Lower lobe of right lung (tissue), 2 donors: ENCODE data around the gene HMOX1. TPM values are rescaled to one million over a fixed set of nuclear protein-coding genes. Genes with fewer than 3 reads are reported as not detected.

Experiments used
- ATAC-seq, 2 donors: fragments of 200-7000 bp; cut with Tn5 transposase; one replicate each; pipeline ENCODE4 v1.9.1; 2020 to 2022; ENCODE audit warnings: mild to moderate bottlenecking in 2 of 2, moderate library complexity in 2 of 2
- DNase-seq: peaks from one replicate; pipeline ENCODE4 v3.0.0-alpha.2; 2020
- H3K27ac ChIP-seq: fragments of 200-600 bp; one replicate; pipeline ENCODE4 v1.8.0; 2022
- H3K27me3 ChIP-seq: fragments of 200-600 bp; one replicate; pipeline ENCODE4 v1.8.0; 2022; ENCODE audit warnings: low read depth
- H3K36me3 ChIP-seq: fragments of 200-600 bp; one replicate; pipeline ENCODE4 v1.8.0; 2022; ENCODE audit warnings: mild to moderate bottlenecking
- H3K4me1 ChIP-seq: fragments of 200-600 bp; one replicate; pipeline ENCODE4 v1.8.0; 2022
- H3K4me3 ChIP-seq: fragments of 200-600 bp; one replicate; pipeline ENCODE4 v1.8.0; 2022; ENCODE audit warnings: mild to moderate bottlenecking
- H3K9me3 ChIP-seq: fragments of 200-600 bp; one replicate; pipeline ENCODE4 v1.8.0; 2022
- intact Hi-C: fragments of 100-400 bp; cut with DNase I; formaldehyde crosslinking; loops from one replicate; pipeline ENCODE4 v1.11.0; 2022
- total RNA-seq: library from RNA; stranded (reverse); fragmentation: NEBNext Ultra II Directional; extraction: Animal tissue kit (Norgen Biotek cat#: 25700); gene quantifications from one replicate; pipeline ENCODE4 v1.2.1, GENCODE V29; 2021
- TF ChIP-seq, protein P1 (sequence below): fragments of 200-600 bp; IDR thresholded peaks from one replicate; pipeline ENCODE4 v1.8.0; 2022; ENCODE audit warnings: antibody characterized with exemption, mild to moderate bottlenecking
- donor health status: DM: no; HTN: yes; CAD: no; lungs with severe emphysema.

HMOX1 gene
- total RNA-seq, 1 donor from 2014 or later: 68.3 TPM

GRCh38 chr22:35335936-35336781 lies 44.7 kb upstream of the HMOX1 start:
- Histone ChIP-seq H3K27me3 (no peaks in the 10 kb centered on the region), H3K9me3 (no peaks in the 10 kb centered on the region), H3K36me3 (peaks cover 98% of the 10 kb centered on the region), H3K27ac (no peak overlapping the region), H3K4me1 (peaks cover under 1% of the 10 kb centered on the region), H3K4me3 (no peak overlapping the region)
- peak in 1 of 2 donors; percentile 15 for ATAC-seq
- intact Hi-C loops: no loop called here
- TF ChIP-seq, protein P1, sequence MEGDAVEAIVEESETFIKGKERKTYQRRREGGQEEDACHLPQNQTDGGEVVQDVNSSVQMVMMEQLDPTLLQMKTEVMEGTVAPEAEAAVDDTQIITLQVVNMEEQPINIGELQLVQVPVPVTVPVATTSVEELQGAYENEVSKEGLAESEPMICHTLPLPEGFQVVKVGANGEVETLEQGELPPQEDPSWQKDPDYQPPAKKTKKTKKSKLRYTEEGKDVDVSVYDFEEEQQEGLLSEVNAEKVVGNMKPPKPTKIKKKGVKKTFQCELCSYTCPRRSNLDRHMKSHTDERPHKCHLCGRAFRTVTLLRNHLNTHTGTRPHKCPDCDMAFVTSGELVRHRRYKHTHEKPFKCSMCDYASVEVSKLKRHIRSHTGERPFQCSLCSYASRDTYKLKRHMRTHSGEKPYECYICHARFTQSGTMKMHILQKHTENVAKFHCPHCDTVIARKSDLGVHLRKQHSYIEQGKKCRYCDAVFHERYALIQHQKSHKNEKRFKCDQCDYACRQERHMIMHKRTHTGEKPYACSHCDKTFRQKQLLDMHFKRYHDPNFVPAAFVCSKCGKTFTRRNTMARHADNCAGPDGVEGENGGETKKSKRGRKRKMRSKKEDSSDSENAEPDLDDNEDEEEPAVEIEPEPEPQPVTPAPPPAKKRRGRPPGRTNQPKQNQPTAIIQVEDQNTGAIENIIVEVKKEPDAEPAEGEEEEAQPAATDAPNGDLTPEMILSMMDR: no peak
- no peak for DNase-seq

DNA sequence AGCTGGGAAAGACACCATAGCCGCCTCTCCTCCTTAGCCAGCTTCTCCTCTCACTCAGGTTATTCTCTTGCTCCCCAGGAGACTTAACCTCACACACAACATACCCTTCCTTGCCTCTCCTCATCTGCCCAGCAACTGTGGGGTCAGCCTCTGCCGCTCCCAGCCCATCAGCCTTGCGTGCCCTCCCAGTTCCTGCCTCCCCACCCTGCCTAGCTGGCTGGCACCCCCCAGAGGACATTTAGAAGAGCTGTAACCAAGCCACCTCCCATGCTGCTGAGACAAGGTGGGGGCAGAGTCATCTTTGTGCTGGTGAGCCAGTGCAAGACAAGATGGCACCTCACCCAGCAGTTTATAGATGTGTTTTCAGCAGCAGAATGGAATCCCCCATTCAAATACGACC lies 43.0 kb upstream of the HMOX1 start:
- no peaks in the 10 kb centered on the region for H3K9me3 ChIP-seq
- intact Hi-C loops: no loop called here
- H3K27me3 ChIP-seq: no peaks in the 10 kb centered on the region
- no peak overlapping the region for H3K27ac ChIP-seq
- DNase-seq (no peak), ATAC-seq (no peak)
- H3K4me1 ChIP-seq: no peaks in the 10 kb centered on the region
- H3K36me3 ChIP-seq: peaks cover 93% of the 10 kb centered on the region
- TF ChIP-seq, protein P1: no peak
- no peak overlapping the region for H3K4me3 ChIP-seq

GRCh38 chr22:35341090-35341874 lies 39.6 kb upstream of the HMOX1 start:
- Histone ChIP-seq H3K4me1 (no peaks in the 10 kb centered on the region), H3K9me3 (no peaks in the 10 kb centered on the region), H3K27ac (no peak overlapping the region), H3K36me3 (peaks cover 83% of the 10 kb centered on the region), H3K27me3 (no peaks in the 10 kb centered on the region), H3K4me3 (no peak overlapping the region)
- DNase-seq (no peak), ATAC-seq (no peak)
- intact Hi-C loops: no loop called here
- TF ChIP-seq, protein P1: no peak

GRCh38 chr22:35342390-35342789 lies 38.5 kb upstream of the HMOX1 start:
- Histone ChIP-seq H3K27me3 (no peaks in the 10 kb centered on the region), H3K9me3 (no peaks in the 10 kb centered on the region), H3K27ac (no peak overlapping the region), H3K36me3 (peaks cover 83% of the 10 kb centered on the region), H3K4me3 (no peak overlapping the region), H3K4me1 (no peaks in the 10 kb centered on the region)
- TF ChIP-seq, protein P1: no peak
- intact Hi-C loops: no loop called here
- DNase-seq: no peak
- no peak for ATAC-seq

- TF ChIP-seq, protein P1: no peak
- no peak overlapping the region for H3K27ac ChIP-seq
- no peak overlapping the region for H3K4me3 ChIP-seq
- no peaks in the 10 kb centered on the region for H3K27me3 ChIP-seq
- peaks cover 78% of the 10 kb centered on the region for H3K36me3 ChIP-seq
- DNase-seq: no peak
- intact Hi-C loops: no loop called here
- no peaks in the 10 kb centered on the region for H3K4me1 ChIP-seq
- no peaks in the 10 kb centered on the region for H3K9me3 ChIP-seq
- ATAC-seq: no peak
Measured at GRCh38 chr22:35343664-35344550, 37.0 kb upstream of the HMOX1 start.
